HG02840 (cell line): ENCODE results near the gene HINT2.

Experiments
- ATAC-seq: cut with Tn5 transposase; IDR thresholded peaks from one replicate; pipeline ENCODE4 v1.9.1; 2021; ENCODE audit warnings: mild to moderate bottlenecking, moderate library complexity, moderate number of reproducible peaks; ENCODE audit not compliant: unreplicated experiment, low FRiP score

Gene HINT2

DNA sequence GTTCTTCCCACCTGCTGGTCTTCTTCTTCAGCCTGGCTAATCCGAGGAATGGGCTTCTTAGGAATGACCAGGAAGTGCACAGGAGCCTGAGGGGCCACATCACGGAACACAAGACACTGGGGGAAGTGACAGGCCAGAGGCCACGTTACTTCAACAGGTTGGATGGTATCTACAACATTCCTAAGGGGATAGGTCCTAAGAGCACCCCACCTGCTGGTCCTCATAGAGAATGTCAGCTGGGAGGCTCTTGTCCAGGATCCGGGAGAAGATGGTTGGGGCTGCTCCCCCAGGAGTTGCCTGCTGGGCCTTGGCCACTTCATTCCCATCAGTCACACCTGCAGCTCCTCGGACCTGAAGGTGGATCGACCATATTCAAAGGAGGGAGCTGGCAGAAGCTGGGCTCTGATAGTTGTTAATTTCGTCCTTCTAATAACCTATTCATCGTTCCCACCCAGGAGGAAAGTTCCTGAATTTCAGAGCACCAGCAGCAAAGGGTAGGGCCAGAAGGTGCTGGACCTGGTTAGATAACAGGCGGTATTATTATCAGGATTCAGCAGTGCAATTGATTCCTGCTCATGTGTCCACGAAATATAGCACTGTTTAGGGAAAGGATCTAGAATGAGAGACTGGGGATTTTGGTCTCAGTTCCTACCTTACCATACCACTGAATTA, 1.3 kb downstream of the HINT2 start:
- ATAC-seq, result no peak

DNA sequence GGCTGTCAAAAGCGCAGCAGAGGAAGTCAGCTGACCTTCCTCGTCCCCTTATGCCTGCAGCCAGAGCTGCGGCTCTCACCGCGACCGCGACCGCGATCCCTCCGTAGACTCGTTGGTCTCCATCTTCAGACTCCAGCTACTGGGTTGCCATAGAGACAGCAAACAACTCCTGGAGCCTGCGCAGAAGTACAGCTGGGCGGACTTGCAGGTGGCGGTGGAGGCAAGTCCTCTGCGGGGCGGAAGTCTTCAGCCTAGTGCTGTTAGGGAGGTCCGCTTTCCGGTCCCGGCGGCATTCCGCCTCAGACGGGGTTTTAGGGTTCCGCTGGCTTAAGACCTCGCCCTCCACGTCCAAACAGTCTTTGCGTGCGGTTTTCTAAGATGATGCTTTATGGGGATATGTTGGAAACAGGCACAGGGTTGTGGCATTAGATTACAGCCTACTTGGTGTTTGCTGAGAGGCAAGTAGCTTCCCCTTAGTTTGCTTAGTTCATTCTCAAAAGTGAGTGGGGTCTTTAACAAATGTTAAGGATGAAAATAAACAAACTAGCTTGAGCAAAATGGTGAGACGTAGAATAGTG, 2.7 kb downstream of the HINT2 start, which contains the start of gene SPAG8:
TSS of gene SPAG8 (minus strand) at position 238 of the 578 bp plus-strand sequence. CDS start at position 123, 115 bp downstream.
- ATAC-seq, result peak; percentile 57

DNA sequence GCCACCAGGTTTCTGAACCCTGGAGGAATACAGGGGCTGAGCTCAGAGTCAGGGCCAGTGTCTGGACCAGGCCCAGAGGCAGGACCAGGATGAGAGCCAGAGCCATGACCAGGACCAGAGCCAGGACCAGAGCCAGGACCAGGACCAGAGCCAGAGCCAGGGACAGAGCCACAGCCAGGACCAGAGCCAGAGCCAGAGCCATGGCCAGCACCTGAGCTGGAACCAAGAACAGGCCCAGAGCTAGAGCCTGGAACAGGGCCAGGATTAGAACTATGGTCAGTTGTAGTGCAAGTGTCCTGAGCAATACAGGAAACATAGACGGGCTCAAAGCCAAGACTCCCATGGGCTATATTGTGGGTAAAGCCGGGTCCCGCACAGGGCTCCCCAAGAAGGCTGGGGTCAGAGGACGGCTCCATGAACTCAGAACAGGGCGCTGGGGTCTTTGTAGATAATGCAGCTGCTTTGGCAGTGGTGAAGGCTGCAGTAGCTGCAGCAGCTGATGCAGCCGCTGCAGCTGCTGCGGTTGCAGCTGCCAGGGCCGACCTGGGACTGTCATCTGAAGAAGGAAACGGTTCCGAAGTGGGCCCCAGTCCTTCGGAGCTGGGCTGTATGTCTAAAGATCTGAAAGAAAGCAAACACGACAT, 3.3 kb downstream of the HINT2 start:
- no peak for ATAC-seq

DNA sequence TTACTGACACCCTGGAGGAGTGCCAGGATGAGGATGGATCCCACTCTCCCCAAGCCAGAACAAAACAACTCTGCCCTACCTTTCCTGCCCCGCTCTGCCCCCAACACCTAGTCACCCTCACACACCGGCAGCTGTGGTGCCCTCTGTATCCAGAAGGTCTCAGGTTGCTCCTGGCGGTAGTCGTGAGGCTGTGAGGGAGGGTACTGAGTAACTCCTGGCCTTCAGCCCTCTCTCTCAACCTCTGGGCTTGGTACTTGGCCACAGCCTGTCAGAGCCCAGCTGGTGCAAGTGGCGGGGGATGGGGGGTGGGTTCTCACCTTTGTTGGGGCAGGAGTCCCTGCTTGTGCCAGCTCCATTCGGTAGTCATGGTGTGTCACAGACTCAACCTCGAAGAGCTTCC, 4.7 kb downstream of the HINT2 start:
- ATAC-seq, result no peak

DNA sequence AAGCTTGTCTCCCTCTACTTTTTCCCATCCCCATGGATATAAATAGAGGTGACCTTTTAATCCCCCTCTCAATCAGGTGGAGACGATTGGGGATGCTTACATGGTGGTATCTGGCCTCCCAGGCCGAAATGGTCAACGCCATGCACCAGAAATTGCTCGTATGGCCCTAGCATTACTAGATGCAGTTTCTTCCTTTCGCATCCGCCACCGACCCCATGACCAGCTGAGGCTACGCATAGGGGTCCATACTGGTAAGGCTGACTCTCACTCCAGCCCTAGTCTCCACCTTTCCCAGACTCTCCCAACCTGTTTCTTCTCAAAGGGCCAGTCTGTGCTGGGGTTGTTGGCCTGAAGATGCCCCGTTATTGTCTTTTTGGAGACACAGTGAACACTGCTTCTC, 6.4 kb downstream of the HINT2 start:
- ATAC-seq, result no peak

DNA sequence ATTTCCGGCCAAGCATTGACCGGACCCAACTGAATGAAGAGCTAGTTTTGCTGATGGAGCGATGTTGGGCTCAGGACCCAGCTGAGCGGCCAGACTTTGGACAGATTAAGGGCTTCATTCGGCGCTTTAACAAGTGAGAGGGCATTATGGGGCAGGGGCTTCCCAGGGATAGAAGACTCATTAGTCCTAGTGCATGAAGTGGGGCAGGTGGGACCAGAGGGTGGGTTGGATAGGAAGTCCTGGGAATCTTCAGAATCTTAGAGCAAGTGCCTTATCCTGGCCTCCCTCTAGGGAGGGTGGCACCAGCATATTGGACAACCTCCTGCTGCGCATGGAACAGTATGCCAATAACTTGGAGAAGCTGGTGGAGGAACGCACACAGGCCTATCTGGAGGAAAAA, 8.7 kb downstream of the HINT2 start:
- no peak for ATAC-seq

DNA sequence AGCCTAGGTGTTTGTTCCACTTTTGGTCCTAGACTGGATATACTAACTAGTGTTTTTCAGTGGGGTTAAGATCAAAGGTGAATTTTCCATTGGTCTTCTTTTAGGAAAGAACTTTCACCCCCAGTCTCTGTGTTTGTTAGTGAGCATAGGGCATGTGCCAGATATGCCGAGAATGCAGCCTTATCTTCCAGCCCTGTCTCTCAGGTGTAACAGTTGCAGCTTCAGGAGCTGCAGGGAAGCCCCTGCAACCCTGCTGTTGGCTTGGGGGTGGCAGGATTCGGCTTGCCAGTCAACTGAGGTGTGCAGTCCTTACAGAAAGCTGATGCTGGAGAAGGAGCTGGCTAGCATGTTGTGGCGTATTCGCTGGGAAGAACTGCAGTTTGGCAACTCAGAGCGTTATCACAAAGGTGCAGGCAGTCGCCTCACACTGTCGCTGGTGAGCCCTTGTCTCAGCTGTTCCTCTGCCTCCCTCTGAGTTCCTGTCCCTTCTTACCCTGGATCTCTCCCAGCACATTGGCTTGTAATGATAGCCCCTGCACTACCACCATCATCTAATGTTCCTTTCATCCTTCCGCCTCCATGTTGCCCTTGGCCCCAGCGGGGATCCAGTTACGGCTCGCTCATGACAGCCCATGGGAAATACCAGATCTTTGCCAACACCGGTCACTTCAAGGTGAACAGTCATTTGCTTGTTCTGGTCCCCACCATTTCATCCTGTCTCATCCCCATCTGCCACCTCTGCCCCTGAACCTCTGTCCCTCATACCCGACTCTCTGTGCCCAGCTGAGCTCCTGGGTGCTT, 13.3 kb downstream of the HINT2 start:
- no peak for ATAC-seq

DNA sequence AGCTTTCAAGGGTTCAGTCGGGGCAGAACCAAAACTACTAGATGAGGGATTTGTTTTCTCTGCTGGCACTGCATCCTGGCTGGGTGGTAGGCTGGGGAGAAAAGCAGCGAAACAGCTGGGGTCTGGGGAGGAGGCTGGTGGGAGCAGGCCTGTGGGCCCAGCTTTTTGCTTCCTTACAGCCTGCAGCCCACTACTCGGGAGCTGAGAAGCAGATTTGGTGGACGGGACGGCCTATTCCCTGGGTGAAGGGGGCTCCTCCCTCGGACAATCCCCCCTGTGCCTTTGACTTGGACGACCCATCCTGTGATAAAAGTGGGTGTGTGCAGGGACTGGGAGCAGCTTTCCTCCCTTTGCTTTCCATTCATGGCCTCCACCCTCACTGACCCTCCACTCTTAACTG, 14.3 kb downstream of the HINT2 start:
- ATAC-seq, result no peak

DNA sequence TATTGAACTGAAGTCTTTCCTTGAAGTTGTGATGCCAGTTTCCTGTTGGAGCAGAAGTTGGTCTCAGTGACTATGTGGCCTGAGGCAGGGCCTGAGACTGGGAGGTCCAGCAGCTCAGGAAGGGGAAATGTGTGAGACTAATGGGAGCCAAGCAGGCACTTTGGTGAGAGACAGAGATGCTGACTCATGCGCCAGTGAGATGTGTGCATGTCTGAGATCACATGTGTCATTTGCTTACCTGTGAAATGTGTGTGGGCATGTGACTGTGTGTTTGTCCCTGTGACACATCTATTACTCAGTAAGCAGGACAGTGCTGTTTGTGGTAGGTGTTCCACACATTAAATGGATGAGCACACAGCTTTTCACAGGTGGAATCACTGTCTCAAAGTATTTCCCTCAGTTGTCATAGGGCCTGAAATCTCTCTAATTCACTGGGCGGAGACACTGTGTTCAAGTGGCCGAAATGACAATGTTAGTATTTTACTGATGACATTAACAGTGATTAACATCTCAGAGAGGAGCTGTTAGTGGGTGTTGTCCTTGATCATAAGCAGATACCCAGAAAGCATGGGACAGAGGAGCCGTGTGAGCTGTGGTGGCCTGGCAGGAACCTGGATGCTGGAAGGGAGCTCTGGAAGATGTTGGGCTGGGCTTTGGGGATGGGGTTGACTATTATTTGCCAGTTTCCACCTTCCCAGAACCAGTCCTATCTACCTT, 16.0 kb downstream of the HINT2 start:
- no peak for ATAC-seq

DNA sequence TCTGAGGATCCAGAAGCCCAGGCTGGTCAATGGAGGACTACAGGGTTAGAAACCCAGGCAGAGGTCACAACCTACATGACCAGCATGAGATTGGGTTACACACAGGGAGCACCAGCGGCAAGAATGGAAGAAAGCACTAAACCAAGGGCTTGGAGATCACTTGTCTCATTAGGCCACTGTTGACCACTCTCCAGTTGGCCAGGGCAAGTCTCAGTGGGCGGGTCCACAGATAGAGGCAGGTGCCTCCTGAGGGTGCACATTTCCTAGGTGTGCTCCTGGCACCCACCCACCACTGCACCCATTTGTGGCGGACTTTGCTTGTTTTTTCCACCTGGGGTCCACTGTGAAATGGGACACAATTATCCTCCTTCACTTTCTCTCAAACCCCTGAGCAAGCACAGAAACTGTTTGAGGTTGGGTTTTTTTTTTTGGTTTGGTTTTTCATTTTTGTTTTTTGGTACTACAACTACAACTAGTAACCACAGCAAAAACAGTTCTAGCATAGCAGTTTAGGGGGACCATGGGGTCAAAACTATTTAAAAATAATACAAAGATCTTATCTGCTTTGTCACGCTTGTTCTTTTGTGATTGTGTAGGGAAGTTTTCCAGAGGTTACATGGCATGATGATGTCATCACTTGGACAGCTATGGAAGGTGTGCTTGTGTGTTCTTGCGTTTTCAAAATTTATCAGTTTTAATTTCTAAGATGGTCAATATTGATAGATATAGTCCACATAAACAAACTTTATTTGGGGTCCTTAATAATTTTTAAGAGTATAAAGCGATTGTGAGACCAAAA, 17.3 kb downstream of the HINT2 start:
- ATAC-seq, result no peak

DNA sequence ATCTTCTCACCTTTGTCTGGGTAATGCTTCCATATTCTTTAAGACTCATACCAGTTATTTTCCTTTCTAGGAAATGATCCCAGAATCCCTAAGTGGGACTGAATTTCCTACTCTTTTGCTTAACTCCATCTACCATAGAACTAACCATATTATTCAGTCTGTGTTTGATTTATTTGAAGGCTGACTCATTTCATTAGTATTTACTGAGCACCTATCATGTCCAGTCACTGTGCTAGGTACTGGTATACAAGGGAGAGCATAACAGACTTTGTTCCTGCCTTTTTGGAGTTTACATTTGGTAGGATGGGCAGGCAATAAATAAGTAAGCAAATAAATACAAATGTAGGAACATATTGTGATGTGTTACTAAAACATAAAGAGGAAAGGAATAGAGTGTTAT, 19.1 kb downstream of the HINT2 start:
- no peak for ATAC-seq

DNA sequence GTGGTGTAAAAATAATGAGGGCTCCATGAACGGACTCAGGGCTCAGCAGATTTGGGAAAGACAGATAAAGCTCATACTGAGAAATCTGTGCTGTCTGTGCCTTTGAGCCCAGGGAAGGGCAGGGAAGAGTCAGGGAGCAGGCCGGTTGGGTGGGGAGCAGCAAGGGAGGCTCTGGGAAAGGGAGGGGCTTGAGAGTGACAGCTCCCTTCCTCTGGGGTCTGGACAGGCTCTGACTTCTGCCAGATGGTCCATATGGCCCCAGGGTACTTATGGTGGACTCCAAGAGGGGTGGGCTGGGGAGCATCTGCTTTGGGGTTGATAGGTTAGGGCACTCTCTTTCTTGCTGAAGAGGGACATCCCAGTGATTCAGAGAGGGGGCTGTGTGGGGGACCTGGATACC, 21.4 kb downstream of the HINT2 start:
- no peak for ATAC-seq

DNA sequence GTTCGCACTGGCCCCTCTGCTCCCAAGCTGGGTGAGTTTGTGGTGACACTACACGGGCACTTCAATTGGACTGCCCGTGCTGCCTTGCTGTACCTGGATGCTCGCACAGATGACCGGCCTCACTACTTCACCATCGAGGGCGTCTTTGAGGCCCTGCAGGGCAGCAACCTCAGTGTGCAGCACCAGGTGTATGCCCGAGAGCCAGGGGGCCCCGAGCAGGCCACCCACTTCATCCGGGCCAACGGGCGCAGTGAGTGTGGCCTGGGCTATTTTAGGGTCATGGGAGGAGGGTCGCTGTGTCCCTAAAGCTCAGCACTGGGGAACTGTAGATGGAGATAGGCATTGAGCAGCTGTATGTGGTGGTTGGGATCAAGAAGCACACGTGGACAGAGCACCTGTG, 22.0 kb downstream of the HINT2 start:
- ATAC-seq, result no peak

DNA sequence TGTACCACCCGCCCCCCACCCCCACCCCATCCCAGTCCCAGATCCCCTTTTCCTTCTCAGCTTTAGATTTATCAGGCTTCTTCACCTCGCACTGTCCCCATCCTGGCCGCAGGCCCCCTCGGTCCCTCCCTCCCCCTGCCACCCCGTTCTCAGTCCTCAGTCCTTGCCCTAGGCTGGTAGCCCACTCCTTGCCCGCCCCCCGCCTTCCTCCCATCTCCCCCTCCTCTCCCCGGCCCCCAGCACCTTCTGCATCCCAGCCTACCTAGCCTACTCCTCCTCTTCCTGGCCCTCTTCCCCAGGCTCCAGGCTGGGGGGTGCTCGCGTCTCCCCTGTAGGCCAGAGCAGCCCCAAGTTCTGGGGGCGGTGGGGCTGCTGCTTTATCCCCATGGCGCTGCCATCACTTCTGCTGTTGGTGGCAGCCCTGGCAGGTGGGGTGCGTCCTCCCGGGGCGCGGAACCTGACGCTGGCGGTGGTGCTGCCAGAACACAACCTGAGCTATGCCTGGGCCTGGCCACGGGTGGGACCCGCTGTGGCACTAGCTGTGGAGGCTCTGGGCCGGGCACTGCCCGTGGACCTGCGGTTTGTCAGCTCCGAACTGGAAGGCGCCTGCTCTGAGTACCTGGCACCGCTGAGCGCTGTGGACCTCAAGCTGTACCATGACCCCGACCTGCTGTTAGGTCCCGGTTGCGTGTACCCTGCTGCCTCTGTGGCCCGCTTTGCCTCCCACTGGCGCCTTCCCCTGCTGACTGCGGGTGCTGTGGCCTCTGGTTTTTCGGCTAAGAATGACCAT, 22.6 kb downstream of the HINT2 start:
- no peak for ATAC-seq

DNA sequence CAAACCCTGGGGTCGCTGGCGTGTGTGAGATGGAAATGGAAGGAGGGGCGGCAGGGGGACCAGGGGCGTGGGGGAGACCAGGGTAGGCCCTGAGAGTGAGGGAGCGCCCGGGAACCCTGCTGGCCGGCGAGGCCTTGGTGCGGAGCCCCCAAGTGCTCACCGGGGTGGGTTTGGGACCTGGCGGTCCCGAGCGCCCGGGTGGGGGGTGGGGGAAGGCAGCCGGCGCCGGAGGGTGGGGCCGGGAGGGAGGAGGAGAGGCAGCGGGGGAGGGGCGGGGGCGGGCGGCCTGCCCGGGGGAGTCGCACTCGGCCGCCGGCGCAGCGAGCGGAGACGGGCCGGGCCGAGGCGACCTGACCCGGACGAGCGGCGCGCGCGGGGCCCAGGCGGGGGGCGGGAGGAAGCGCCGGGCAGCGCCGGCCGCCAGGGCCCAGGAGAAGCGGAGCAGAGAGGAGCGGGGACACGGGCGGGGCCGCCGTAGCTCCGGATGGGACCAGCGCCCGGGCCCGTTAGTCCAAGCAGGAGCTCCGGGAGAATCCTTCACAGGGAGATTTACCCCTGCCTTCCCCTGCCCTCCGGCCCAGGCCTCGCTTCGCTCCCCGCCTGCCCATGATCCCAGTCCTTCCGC, 23.4 kb downstream of the HINT2 start, which contains the start of gene NPR2:
TSS of gene NPR2 (plus strand) at position 295 of the 625 bp plus-strand sequence. CDS start 818 bp downstream, outside the sequence.
- ATAC-seq, result no peak

DNA sequence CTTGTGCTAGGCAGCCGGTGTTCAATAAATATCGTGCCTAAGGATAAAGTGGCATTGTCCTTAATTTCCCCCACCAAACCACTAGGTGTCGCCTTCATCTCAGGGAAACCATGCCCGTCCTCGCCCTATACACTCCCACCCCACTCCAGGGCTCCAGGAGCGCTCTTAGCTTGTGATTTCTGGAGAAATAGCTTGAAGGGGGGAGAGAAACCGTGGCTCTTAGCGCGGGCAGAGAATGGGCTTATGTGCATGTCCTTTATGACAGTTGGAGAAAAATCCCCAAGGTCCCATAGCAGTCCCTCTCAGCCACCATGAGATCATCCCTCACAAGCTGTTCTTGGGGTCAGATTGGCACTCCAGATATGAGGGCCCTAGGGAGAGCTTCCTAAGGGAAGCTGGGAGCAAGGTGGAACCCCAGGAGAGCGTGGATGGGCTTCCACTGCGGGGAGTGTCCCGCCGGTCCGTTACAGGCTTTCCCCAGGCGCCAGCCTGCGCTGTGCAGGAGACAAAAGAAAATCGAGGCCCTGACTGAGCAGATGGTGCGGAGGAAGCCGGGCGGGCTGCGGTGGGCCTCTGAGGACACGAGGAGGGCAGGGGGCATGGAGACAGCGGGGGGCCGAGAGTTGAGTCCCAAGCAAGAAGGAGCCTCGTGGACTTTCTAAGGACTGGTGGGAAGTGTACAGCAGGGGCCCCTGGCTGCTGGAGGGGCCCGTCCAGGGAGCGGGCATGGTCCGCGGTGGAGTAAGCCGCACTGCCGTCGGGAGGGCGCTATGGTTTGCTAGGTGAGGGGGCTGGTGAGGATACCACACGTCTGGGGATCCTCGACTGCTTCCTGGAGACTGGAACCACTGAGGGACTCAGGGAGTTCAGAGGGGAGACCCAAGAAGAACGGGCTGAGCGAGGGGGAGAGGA, 24.2 kb downstream of the HINT2 start:
- no peak for ATAC-seq

DNA sequence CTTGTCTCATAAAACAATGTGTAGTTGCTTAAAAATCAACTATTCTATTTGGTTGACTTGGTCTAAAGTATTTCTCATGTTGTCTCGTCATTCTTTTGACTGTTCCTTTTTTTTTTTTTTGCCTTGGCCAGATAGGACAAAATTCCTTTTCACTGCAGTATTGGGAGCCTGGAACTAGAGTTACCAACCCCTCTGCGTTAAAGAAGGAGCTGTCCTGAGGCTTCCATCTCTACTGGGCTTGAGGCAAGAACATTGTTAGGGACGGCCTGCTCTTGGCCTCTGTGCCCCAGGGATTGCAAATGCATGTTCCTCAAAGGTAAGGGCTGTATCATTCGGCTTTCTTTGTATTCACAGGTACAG, 24.8 kb downstream of the HINT2 start:
- ATAC-seq, result no peak
